NCI-H2107 treated with DMSO at 0.1 percent for 48 hours (cell line): ENCODE measurements around the gene SRD5A1.

Experiments
- DNase-seq: peaks from one replicate; lab custom pipeline; 2025; ENCODE audit not compliant: unreplicated experiment; lab: John Stamatoyannopoulos, UW

SRD5A1 gene, protein sequence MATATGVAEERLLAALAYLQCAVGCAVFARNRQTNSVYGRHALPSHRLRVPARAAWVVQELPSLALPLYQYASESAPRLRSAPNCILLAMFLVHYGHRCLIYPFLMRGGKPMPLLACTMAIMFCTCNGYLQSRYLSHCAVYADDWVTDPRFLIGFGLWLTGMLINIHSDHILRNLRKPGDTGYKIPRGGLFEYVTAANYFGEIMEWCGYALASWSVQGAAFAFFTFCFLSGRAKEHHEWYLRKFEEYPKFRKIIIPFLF

DNA sequence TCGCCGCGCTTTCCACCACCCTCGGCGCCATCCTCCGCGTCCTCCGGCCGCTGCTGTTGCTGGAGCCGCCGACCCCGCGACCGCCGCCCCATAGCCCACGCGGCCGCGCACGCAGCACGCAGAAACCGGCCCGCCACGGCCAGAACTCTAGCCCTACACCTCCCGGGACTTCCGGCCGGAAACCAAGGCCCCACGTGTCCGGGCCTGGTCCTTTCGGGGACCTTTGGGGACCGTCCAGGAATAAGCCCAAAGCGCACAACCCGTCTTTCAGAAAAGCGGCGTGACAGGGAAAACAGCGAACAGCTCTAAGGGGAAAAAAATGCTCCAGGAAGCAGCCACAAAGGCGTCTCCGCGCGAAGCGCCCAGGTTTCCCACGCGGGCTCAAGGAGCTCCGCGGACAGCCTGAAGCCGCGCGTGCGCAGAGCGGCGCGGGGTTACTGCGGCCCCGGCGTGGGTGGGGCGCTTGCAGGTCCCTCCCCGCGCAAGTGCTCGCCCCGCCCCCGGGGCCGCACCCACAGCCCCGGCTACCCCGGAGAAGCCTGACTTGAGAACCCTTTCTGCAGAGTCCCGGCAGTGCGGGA lies at the start of gene SRD5A1, which contains the start of gene NSUN2:
TSS of gene SRD5A1 (plus strand) at position 553 of the 581 bp plus-strand sequence. CDS start 137 bp downstream, outside the sequence.
TSS of gene NSUN2 (minus strand) at position 157 of the 581 bp plus-strand sequence. CDS start at position 92, 65 bp downstream.
- DNase-seq = peak; percentile 87

DNA sequence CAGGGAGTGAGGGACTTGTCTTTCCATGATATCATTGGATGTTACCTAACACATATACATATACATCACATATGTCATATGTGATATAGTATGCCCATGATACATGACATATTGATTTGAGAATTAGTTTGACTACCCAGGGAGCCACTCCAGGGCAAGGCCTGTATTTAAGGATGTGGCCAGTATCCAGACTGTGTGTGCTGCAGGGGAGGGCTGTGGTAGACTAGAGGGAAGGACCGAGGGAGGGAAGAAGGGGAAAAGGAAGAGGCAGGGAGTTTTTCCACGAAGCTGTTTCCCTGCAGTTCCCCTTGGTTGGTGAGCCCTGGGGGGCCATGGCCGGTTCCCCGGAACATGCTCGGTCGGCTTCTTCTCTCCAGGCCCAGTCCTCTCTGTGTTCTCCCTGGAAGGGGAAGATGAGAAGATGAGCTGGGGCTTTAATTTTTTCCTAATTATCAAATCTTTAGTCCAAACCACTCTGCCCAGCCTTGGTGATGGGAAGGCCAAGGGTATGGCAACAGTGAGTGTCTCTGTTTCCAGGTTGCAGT lies 49.1 kb upstream of the SRD5A1 start:
- no peak for DNase-seq

- no peak for DNase-seq
Measured at GRCh38 chr5:6584727-6585126, 48.5 kb upstream of the SRD5A1 start.

DNA sequence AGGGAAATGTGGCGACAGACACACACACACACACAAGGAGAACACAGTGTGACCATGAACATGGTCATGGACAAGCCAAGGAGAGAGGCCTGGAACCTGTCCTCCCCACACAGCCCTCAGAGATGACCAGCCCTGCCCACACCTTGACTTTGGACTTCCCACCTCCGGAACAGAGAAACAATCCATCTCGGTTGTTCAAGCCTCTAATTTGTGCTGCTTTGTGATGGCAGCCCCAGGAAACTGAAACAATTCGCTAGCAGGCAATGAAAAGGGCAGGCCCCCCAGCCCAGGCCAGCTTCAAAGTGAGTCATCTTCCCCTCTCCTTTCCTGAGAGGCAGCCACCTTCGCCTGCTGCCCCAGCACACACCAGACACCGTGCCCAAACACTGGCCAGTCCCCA lies 48.1 kb upstream of the SRD5A1 start:
- no peak for DNase-seq

DNA sequence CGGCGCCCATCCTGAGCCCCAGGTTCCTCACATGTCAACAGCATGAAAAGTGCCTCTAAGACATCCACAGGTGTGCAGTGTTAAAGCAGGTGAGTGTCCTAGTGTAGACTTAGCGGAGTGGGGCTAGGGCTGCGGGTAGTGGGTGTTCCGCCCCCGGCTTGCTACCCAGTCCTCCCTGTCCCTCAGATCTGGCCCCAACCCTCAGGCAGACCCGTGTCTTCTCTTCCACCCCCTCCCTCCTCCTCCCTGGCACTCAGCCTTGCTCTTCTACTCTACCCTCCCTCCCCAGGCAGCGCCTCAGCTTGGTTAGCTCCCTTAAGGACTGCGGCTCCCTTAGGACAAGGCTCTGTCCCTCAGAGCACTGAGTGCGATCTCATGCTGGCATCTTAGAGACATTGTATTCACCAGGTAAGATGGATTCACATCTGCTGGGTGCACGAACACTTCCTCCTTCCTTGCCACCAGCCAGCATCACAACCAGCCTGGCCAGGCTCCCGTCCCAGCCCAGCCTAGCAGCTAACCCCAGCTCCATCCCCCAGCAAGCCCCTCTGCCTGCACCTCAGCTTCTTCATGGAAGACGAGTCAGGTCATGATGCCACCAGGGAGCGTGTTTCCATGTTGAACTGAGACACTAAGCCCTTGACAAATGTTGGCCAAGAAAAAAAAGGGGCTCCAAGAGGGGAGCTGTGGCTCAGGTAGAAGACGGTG lies 47.1 kb upstream of the SRD5A1 start:
- no peak for DNase-seq

GRCh38 chr5:6586647-6587042 lies 46.6 kb upstream of the SRD5A1 start:
- DNase-seq = no peak

DNA sequence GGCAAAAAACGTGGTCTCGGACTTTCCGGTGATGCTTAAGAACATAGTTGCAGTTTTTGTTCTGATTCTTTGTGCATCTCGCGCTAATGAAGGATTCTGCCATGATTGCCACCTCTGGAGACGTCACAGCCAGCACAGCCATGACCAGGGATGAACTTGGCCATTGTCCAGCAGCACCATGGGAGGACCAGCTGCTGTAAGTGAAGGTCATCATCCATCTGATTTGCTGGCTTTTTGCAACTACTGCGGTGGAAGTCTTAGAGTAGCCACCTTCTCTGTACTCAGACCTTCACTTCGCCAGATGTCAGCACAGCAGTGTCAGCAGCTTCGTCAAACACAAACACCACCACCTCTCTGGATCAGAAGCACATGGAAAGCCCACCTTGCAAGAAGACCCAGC lies 46.1 kb upstream of the SRD5A1 start:
- no peak for DNase-seq

DNA sequence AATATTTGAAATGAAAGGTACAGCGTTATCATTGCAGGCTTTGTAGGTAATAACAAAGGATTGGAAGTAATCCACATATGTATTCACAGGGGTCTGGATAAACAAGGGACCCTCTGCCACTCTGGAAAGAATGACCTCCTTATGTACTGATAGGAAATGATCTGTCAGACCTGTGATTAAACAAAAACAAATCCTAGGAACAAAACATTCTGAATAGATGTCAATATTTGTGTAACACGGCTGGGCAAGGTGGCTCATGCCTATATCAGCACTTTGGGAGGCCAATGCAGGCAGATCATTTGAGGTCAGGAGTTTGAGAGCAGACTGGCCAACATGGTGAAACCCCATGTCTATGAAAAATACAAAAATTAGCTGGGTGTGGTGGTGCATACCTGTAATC lies 42.7 kb upstream of the SRD5A1 start:
- no peak for DNase-seq

GRCh38 chr5:6591671-6592288 lies 41.5 kb upstream of the SRD5A1 start:
- no peak for DNase-seq

DNA sequence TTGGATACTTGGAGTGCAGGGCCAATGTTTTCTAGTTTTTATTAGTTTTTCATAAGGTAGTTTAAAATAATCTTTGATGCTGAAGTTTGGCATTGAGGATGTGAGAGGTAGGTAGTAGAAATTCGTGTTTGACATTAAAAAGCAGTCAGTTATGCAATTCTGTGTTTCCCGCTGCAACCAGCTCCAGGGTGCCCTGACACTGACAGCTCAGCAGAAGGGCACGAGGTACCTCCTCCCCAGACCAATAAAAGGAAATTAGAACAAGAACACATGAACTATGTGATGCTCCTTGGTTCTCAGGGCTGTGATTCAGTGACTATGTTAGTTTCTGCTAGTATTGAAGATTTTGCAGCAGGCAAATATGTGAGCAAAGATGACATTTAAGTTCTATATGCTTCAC lies 40.6 kb upstream of the SRD5A1 start:
- DNase-seq = no peak

DNA sequence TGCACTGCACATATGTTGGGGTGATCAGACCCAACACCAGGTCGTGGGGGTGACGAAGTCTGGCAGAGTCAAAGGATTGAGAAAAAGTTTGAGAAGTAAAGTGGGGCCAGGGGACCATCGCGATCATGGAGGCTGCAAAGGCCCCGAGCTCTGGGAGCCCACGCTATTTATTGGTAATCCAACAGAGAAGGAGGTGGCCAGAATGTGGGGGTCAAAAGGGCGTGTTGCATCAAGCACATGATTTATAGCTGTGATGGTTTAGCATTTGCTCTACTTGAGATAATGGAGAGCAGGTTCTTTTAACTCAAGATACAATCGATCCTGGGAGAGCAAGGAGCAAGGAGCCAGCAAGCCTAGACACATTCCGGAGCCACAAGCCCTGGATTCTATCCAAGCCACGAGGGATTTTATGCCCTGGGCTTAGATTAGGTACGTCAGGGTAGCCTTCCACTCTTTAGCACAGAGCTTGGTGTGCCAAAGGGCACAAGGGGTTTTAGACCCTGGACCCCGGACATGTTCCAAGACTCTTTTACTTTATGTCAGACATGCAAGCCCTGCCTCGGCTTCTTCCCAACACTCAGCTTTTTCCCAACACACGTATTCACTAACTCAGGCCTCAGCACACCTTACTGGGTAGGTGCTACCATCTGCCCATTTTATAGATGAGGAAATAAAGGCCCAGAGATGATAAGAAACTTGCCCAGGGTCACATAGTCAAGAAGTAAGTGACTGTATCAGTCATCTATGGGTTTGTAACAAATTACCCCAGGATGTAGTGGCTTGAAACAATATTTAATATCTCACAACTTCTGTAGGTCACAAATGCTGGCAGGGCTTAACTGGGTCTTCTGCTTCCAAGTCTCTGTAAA lies 39.9 kb upstream of the SRD5A1 start:
- no peak for DNase-seq

DNA sequence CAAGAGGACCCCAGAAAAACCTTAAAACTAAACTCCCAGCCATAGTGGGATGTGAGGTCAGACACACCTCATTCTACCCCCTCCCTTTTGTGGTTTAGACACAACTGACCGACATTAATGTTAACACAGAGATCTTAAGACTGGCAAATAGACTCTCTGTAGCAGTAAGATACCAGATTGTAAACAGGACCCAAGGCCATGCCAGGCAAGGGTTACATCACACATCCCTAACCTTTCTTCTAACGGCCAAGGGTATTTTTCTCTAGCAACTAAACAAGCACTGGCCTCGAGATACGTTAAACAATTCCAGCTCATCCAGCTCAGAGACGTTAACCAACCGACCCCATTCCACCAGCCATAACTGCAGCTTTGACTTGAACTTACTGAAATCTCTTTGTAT lies 39.2 kb upstream of the SRD5A1 start:
- DNase-seq = no peak

GRCh38 chr5:6595405-6595804 lies 37.8 kb upstream of the SRD5A1 start:
- peak; percentile 60 for DNase-seq

GRCh38 chr5:6596388-6596787 lies 36.9 kb upstream of the SRD5A1 start:
- no peak for DNase-seq

DNA sequence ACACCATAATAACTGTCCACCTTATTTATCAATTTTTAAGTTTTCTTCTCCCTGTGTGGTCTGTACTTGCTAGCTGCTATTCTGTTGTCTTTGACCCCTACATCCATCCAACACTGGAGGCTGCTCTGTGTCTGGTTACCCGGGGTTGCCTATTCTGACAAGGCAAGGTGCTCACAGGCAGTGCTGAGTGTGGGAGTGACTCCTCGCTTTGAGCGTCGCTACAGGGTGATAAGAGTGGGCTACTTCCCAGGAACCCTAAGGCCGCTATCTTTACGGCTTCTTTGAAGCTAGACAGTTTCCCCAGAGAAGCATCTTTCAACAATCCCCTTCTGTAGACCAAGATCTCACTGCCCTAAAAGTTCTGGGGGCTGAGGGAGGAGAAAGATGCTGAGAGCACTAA lies 35.7 kb upstream of the SRD5A1 start:
- no peak for DNase-seq

- no peak for DNase-seq
Measured at GRCh38 chr5:6598351-6598900, 34.8 kb upstream of the SRD5A1 start.

GRCh38 chr5:6599739-6600138 lies 33.5 kb upstream of the SRD5A1 start:
- DNase-seq = no peak

GRCh38 chr5:6601271-6601670 lies 32.0 kb upstream of the SRD5A1 start:
- DNase-seq = no peak

DNA sequence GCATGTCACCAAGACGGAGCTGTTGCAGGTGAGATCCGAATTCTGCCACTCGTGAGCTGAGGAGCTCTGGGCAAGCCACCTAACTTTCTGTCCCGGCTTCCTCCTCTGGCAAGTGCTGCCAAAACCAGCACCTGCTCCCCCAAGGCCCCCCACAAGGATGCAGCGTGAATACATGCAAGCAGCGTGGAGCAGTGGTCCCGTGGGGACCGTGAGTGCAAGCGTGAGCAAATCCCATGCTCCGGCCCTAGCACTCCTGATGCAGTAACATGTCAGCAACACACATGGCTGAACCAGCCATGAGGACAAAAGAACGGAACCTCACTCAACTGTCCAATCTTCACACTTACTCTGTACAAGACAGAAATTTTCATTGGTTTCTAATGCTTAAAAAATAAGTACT lies 31.4 kb upstream of the SRD5A1 start:
- no peak for DNase-seq

- no peak for DNase-seq
Measured at GRCh38 chr5:6602441-6602840, 30.8 kb upstream of the SRD5A1 start.
